Suprapubic skin (tissue), 4 donors: ENCODE measurements around the gene SCUBE1.

Source experiments
- CTCF ChIP-seq, 2 donors: fragments of 200-600 bp in 1 of 2; fragments of 450-650 bp in 1 of 2; sonication (generic) in 1 of 2; IDR thresholded peaks; one replicate each; pipeline ENCODE4 v1.5.1; 2016 to 2019; ENCODE audit warnings: antibody characterized with exemption in 2 of 2, mild to moderate bottlenecking in 1 of 2, moderate library complexity in 1 of 2
- EP300 ChIP-seq: sonication (generic); formaldehyde crosslinking; IDR thresholded peaks from one replicate; pipeline ENCODE4 v1.6.1; 2017; ENCODE audit warnings: antibody characterized with exemption
- POLR2A ChIP-seq, 2 donors: fragments of 450-650 bp; IDR thresholded peaks; one replicate each; pipeline ENCODE4 v1.6.1; 2017; ENCODE audit warnings: antibody characterized with exemption in 2 of 2, mild to moderate bottlenecking in 2 of 2, moderate library complexity in 2 of 2
- POLR2AphosphoS5 ChIP-seq, 3 donors: sonication (generic); formaldehyde crosslinking; IDR thresholded peaks; one replicate each; pipeline ENCODE4 v1.6.1; 2017; ENCODE audit warnings: antibody characterized with exemption in 3 of 3

DNA sequence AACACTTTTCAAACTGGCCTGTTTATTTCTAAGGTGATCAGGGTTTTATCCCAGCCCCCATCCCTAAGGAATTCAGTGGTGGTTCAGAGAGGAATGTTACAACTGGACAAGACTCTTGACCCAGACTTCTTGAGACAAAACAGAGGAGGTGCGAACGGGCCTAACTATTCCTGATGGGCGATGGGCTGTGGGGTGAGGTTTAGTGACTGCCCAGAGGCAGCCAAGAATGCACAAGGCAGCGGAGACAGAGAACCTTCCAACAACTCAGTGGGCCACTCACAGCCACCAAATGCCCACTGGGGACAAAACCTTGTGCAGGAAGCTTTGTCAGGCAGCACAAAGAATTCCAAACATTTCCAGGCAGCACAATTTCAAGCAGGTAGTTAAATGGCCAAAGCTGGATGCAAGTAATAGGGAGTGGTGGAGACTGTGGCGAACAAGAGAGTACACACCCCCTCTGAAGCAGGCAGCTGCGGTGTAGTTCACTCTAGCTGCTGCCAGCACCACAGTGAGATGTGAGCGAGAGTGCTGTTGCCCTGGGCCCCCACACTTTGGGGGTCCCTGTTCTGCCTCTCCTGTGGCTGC lies 29.2 kb downstream of the SCUBE1 start:
- TF ChIP-seq CTCF (IDR thresholded peaks at IDR 0.05) (no peak), POLR2AphosphoS5 (IDR thresholded peaks at IDR 0.05) (no peak), POLR2A (IDR thresholded peaks at IDR 0.05) (no peak), EP300 (no peak)
